Peyer's patch (tissue), 4 donors: ENCODE data around the gene HLA-DOA. TPM values are rescaled to one million over a fixed set of nuclear protein-coding genes. Genes with fewer than 3 reads are reported as not detected.

Source experiments
- DNase-seq, 3 donors: peaks; one replicate each; pipeline ENCODE4 v3.0.0-alpha.2; 2017 to 2019
- H3K27ac ChIP-seq, 4 donors: fragments of 200-600 bp; sonication (generic); one replicate each; pipeline ENCODE4 v1.5.1; 2016 to 2019
- H3K27me3 ChIP-seq, 2 donors: fragments of 200-600 bp; sonication (generic); one replicate each; pipeline ENCODE4 v1.5.1; 2019
- H3K36me3 ChIP-seq, 3 donors: fragments of 200-600 bp; sonication (generic); one replicate each; pipeline ENCODE4 v1.5.1; 2016 to 2019
- H3K4me1 ChIP-seq, 4 donors: fragments of 200-600 bp; sonication (generic); one replicate each; pipeline ENCODE4 v1.5.1; 2016 to 2019
- H3K4me3 ChIP-seq, 4 donors: fragments of 200-600 bp; sonication (generic); 1 replicate in 3 of 4; 2 replicates in 1 of 4; pipeline ENCODE4 v1.5.1; 2016 to 2019; ENCODE audit warnings: mild to moderate bottlenecking in 1 of 4
- H3K9me3 ChIP-seq, 4 donors: fragments of 200-600 bp; sonication (generic); one replicate each; pipeline ENCODE4 v1.5.1; 2016 to 2019; ENCODE audit warnings: mild to moderate bottlenecking in 1 of 4
- POLR2A ChIP-seq, 2 donors: fragments of 450-650 bp; IDR thresholded peaks; one replicate each; pipeline ENCODE4 v1.5.1; 2017; ENCODE audit warnings: antibody characterized with exemption in 2 of 2, mild to moderate bottlenecking in 2 of 2, moderate library complexity in 2 of 2
- total RNA-seq, 4 donors: library from RNA; depleted of rRNA; stranded (reverse); fragments of >200 nt; gene quantifications; one replicate each; pipeline ENCODE4 v1.1.0, GENCODE V29; 2016
- TF ChIP-seq, protein P1 (sequence below), 6 experiments: fragments of 450-650 bp in 4 of 6; fragments of 200-600 bp in 2 of 6; sonication (generic) in 1 of 6; IDR thresholded peaks; one replicate each; pipeline ENCODE4 v1.5.1; 2017 to 2019; ENCODE audit warnings: antibody characterized with exemption in 6 of 6, mild to moderate bottlenecking in 3 of 6, moderate library complexity in 1 of 6

Gene HLA-DOA
- total RNA-seq, 4 donors from 2014 or later = 0.95 to 26.4 (median 1.5) TPM; not detected in 1

DNA sequence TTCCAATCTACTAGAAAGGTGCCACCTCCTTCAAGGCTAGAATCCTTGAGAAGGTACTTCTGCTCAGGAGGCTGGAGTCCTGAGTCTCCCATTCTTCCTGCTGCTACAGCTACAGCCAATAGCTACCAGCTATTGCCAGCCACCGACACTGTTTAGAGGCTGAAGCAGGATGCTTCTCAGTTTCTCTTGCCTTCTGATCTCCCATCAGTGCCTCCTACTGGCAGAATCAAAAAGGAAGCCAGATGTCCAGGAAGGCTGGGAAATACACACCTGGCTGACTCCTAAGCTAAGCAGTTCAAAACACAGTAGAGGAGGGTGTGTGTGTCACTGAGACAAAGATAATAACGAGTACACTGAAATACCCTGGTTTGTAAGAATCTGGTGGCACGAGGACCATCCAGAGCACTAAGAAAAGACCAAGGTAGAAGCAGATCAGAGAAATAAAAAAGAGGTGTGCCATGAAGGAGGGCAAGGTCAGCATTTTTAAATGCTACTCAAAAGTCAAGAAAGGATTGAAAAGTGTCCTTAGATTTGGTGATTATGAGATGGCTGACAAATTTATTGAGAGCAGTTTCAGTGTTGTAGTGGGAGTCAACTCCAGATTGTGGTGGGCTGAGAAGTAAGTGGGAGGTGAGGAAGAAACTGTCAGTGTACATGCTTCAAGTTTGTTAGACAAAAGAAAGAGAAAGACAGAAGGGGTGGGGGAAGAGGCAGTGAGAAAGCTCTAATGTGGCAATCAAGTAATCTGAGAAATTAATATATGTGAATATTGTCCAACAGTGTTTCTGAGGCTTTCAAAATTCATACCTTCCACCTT lies 54.2 kb downstream of the HLA-DOA start:
- Histone ChIP-seq H3K9me3 (no peaks in the 10 kb centered on the region), H3K27me3 (no peaks in the 10 kb centered on the region), H3K27ac (no peak overlapping the region), H3K4me1 (peaks cover 0 to 14% (median 5%) of the 10 kb centered on the region in 4 donors), H3K4me3 (no peak overlapping the region), H3K36me3 (no peaks in the 10 kb centered on the region)
- TF ChIP-seq, protein P1, sequence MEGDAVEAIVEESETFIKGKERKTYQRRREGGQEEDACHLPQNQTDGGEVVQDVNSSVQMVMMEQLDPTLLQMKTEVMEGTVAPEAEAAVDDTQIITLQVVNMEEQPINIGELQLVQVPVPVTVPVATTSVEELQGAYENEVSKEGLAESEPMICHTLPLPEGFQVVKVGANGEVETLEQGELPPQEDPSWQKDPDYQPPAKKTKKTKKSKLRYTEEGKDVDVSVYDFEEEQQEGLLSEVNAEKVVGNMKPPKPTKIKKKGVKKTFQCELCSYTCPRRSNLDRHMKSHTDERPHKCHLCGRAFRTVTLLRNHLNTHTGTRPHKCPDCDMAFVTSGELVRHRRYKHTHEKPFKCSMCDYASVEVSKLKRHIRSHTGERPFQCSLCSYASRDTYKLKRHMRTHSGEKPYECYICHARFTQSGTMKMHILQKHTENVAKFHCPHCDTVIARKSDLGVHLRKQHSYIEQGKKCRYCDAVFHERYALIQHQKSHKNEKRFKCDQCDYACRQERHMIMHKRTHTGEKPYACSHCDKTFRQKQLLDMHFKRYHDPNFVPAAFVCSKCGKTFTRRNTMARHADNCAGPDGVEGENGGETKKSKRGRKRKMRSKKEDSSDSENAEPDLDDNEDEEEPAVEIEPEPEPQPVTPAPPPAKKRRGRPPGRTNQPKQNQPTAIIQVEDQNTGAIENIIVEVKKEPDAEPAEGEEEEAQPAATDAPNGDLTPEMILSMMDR (IDR thresholded peaks at IDR 0.05) = peak in 5 of 6 experiments; percentile 16 to 61 (median 51)
- no peak for TF ChIP-seq POLR2A (IDR thresholded peaks at IDR 0.05)
- DNase-seq = peak in 1 of 3 donors; percentile 66

DNA sequence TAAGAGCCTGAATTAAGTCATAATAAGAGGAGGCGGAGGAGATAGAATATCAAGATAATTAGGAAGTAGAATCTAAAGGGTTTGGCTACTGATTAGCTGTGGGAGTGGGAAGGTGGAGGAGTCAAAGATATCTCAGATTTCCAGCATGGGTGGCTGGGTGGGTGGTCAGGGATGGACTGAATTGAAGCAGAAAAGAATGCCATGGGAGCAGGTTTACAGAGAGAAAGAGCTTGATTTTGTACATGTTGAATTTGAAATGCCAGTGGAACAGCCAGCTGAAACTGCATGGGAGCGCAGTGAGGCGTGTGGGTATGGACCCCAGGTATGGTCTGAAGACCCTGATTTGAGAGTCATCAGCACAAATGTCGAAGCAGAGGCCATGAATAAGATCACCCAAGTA lies 55.1 kb downstream of the HLA-DOA start:
- Histone ChIP-seq H3K4me1 (peaks cover 0 to 14% (median 5%) of the 10 kb centered on the region in 4 donors), H3K36me3 (no peaks in the 10 kb centered on the region), H3K4me3 (no peak overlapping the region), H3K27ac (no peak overlapping the region), H3K27me3 (no peaks in the 10 kb centered on the region), H3K9me3 (no peaks in the 10 kb centered on the region)
- TF ChIP-seq, protein P1 (IDR thresholded peaks at IDR 0.05) = no peak
- no peak for TF ChIP-seq POLR2A (IDR thresholded peaks at IDR 0.05)
- no peak for DNase-seq

Other genes starting within 250 kb of the HLA-DOA start
- not detected for gene HLA-DQB2, start 246.1 kb downstream of the HLA-DOA start, total RNA-seq
- gene HLA-DOB, start 192.6 kb downstream of the HLA-DOA start, total RNA-seq = 10 to 100 TPM in 1 of 4 donors, 1 to 10 TPM in 2, under 1 TPM in 1; 0.88 to 13.2 (median 4.2) TPM
- gene TAP2, start 170.9 kb downstream of the HLA-DOA start, total RNA-seq = 10 to 100 TPM; 16.5 to 53.2 (median 39.4) TPM
- gene PSMB8, start 165.5 kb downstream of the HLA-DOA start, total RNA-seq = 100 to 1,000 TPM in 2 of 4 donors, 10 to 100 TPM in 2; 48.1 to 104 (median 96.0) TPM
- gene TAP1, start 155.9 kb downstream of the HLA-DOA start, total RNA-seq = 100 to 1,000 TPM in 3 of 4 donors, 10 to 100 TPM in 1; 25.6 to 136 (median 107) TPM
- gene PSMB9, start 155.4 kb downstream of the HLA-DOA start, total RNA-seq = 100 to 1,000 TPM in 1 of 4 donors, 10 to 100 TPM in 3; 53.5 to 124 (median 80.9) TPM
- gene HLA-DMB, start 68.6 kb downstream of the HLA-DOA start, total RNA-seq = 100 to 1,000 TPM in 1 of 4 donors, 10 to 100 TPM in 3; 59.4 to 199 (median 91.6) TPM
- 10 to 100 TPM; 47.0 to 79.9 (median 62.1) TPM for gene HLA-DMA, start 56.5 kb downstream of the HLA-DOA start, total RNA-seq
- gene BRD2, start 41.0 kb downstream of the HLA-DOA start, total RNA-seq = 100 to 1,000 TPM; 146 to 525 (median 205) TPM
- 10 to 100 TPM; 14.6 to 70.1 (median 50.4) TPM for gene HLA-DPA1, start 64.1 kb upstream of the HLA-DOA start, total RNA-seq
- 100 to 1,000 TPM in 1 of 4 donors, 10 to 100 TPM in 2, 1 to 10 TPM in 1; 9.5 to 104 (median 19.7) TPM for gene HLA-DPB1, start 66.4 kb upstream of the HLA-DOA start, total RNA-seq
- 1 to 10 TPM in 1 of 4 donors, under 1 TPM in 2, not detected in 1; 0.18 to 2.5 (median 0.54) TPM for gene COL11A2, start 182.9 kb upstream of the HLA-DOA start, total RNA-seq
- gene RXRB, start 191.1 kb upstream of the HLA-DOA start, total RNA-seq = 10 to 100 TPM; 23.1 to 56.7 (median 36.6) TPM
- gene SLC39A7, start 191.3 kb upstream of the HLA-DOA start, total RNA-seq = 10 to 100 TPM; 33.8 to 99.0 (median 55.0) TPM
- 10 to 100 TPM; 26.4 to 58.0 (median 44.0) TPM for gene HSD17B8, start 195.1 kb upstream of the HLA-DOA start, total RNA-seq
- gene RING1, start 198.9 kb upstream of the HLA-DOA start, total RNA-seq = 10 to 100 TPM; 18.2 to 38.0 (median 20.7) TPM